GM23338 (cell line): ENCODE data around the gene CHKB. TPM values are rescaled to one million over a fixed set of nuclear protein-coding genes. Genes with fewer than 3 reads are reported as not detected.

ENCODE experiments used
- ATAC-seq: fragments of 200-7000 bp; cut with Tn5 transposase; 3 replicates; pipeline ENCODE4 v1.9.1; 2020
- DNase-seq: peaks from one replicate; pipeline ENCODE4 v3.0.0-alpha.2; 2015; ENCODE audit warnings: low spot score
- H2AFZ ChIP-seq: fragments of 200-600 bp; sonication (generic); 2 replicates; pipeline ENCODE4 v1.8.0; 2016; ENCODE audit warnings: antibody characterized with exemption, mild to moderate bottlenecking, moderate library complexity
- H3F3A ChIP-seq: fragments of 200-600 bp; sonication (generic); replicated peaks from 2 replicates; pipeline ENCODE4 v1.8.0; 2017; ENCODE audit warnings: antibody characterized with exemption, mixed run types, low read depth
- H3K27ac ChIP-seq: fragments of 200-600 bp; sonication (generic); 2 replicates; pipeline ENCODE4 v1.6.1; 2016; ENCODE audit warnings: low read depth
- H3K27me3 ChIP-seq: fragments of 200-600 bp; sonication (generic); 2 replicates; pipeline ENCODE4 v1.8.0; 2016; ENCODE audit warnings: mild to moderate bottlenecking, mixed run types, moderate library complexity; ENCODE audit not compliant: insufficient read depth
- H3K36me3 ChIP-seq: fragments of 200-600 bp; sonication (generic); 2 replicates; pipeline ENCODE4 v1.8.0; 2016; ENCODE audit warnings: mild to moderate bottlenecking; ENCODE audit not compliant: insufficient read depth
- H3K4me1 ChIP-seq: fragments of 200-600 bp; sonication (generic); 2 replicates; pipeline ENCODE4 v1.8.0; 2016; ENCODE audit warnings: mild to moderate bottlenecking, moderate library complexity; ENCODE audit not compliant: insufficient read depth
- H3K4me2 ChIP-seq: fragments of 200-600 bp; sonication (generic); 2 replicates; pipeline ENCODE4 v1.7.1; 2017; ENCODE audit warnings: mixed run types
- H3K4me3 ChIP-seq: fragments of 200-600 bp; sonication (generic); 2 replicates; pipeline ENCODE4 v1.6.1; 2016; ENCODE audit warnings: mixed run types
- H3K79me2 ChIP-seq: fragments of 200-600 bp; sonication (generic); replicated peaks from 2 replicates; pipeline ENCODE4 v1.8.0; 2017; ENCODE audit warnings: mild to moderate bottlenecking; ENCODE audit not compliant: insufficient read depth
- H3K9me2 ChIP-seq: fragments of 200-600 bp; sonication (generic); 2 replicates; pipeline ENCODE4 v1.8.0; 2017; ENCODE audit not compliant: insufficient read depth
- H4K20me1 ChIP-seq: fragments of 200-600 bp; sonication (generic); replicated peaks from 2 replicates; pipeline ENCODE4 v1.8.0; 2017; ENCODE audit warnings: mild to moderate bottlenecking; ENCODE audit not compliant: insufficient read depth
- H3K27ac Mint-ChIP-seq: 2 replicates; pipeline ENCODE4 v1.8.0; 2020; ENCODE audit warnings: inconsistent platforms, mild to moderate bottlenecking, moderate library complexity, mixed read lengths
- H3K27me3 Mint-ChIP-seq: 3 replicates; pipeline ENCODE4 v1.8.0; 2022; ENCODE audit warnings: low read depth, mild to moderate bottlenecking, moderate library complexity, mixed read lengths, inconsistent platforms; ENCODE audit not compliant: insufficient read depth, poor library complexity
- H3K36me3 Mint-ChIP-seq: 3 replicates; pipeline ENCODE4 v1.8.0; 2021; ENCODE audit warnings: low read depth, mild to moderate bottlenecking, inconsistent platforms, moderate library complexity, mixed read lengths
- H3K4me1 Mint-ChIP-seq: 3 replicates; pipeline ENCODE4 v1.8.0; 2020; ENCODE audit warnings: mild to moderate bottlenecking, inconsistent platforms, mixed read lengths
- H3K4me3 Mint-ChIP-seq: 3 replicates; pipeline ENCODE4 v1.8.0; 2021; ENCODE audit warnings: moderate library complexity, mild to moderate bottlenecking, inconsistent platforms, mixed read lengths
- H3K9me3 Mint-ChIP-seq: 3 replicates; pipeline ENCODE4 v1.8.0; 2020; ENCODE audit warnings: moderate library complexity, mild to moderate bottlenecking, inconsistent platforms, mixed read lengths
- CREB1 ChIP-seq: fragments of 250-450 bp; sonication (Bioruptor Pico); IDR thresholded peaks from 2 replicates; pipeline ENCODE4 v1.5.0; 2020; ENCODE audit warnings: low read depth, mild to moderate bottlenecking, moderate library complexity
- EZH2phosphoT487 ChIP-seq: fragments of 200-600 bp; sonication (generic); IDR thresholded peaks from one replicate; pipeline ENCODE4 v1.8.1; 2018; ENCODE audit warnings: antibody characterized with exemption; ENCODE audit not compliant: unreplicated experiment
- NANOG ChIP-seq: IDR thresholded peaks from 2 replicates; pipeline ENCODE4 v1.6.1; 2016; ENCODE audit warnings: antibody characterized with exemption, borderline replicate concordance
- STAT1 ChIP-seq: IDR thresholded peaks from one replicate; pipeline ENCODE4 v1.6.1; 2016; ENCODE audit warnings: antibody characterized with exemption; ENCODE audit not compliant: unreplicated experiment
- ZNF331 ChIP-seq: fragments of 250-450 bp; sonication (Bioruptor Pico); IDR thresholded peaks from 2 replicates; pipeline ENCODE4 v1.5.0; 2020; ENCODE audit warnings: low read depth, mild to moderate bottlenecking, moderate library complexity
- polyA plus RNA-seq: library from polyadenylated mRNA; unstranded; fragments of >200 nt; fragmentation: Nextera tagmentation; extraction: Ambion mirVana; gene quantifications from 2 replicates; pipeline ENCODE4 v1.2.1, GENCODE V29; 2016
- total RNA-seq: library from RNA; depleted of rRNA; stranded (reverse); fragments of >200 nt; shearing (Covaris generic); gene quantifications from 2 replicates; pipeline ENCODE4 v1.2.3, GENCODE V29; 2014
- TF ChIP-seq, protein P1 (sequence below): IDR thresholded peaks from one replicate; pipeline ENCODE4 v1.6.1; 2018; ENCODE audit warnings: antibody characterized with exemption; ENCODE audit not compliant: unreplicated experiment
- TF ChIP-seq, protein P2 (sequence below): IDR thresholded peaks from 2 replicates; pipeline ENCODE4 v1.6.1; 2016; ENCODE audit warnings: antibody characterized with exemption
- TF ChIP-seq, protein P3 (sequence below), 2 experiments: fragments of 200-600 bp in 1 of 2; sonication (generic) in 1 of 2; conservative IDR thresholded peaks; 2 replicates each; pipeline versions ENCODE4 v1.5.1 to v1.6.1; 2016 to 2017; ENCODE audit warnings: antibody characterized with exemption in 2 of 2, low read depth in 2 of 2, mild to moderate bottlenecking in 2 of 2, moderate library complexity in 1 of 2

CHKB gene
- total and polyA plus RNA-seq, 2 experiments from 2014 or later: 51.2 to 61.6 TPM

DNA sequence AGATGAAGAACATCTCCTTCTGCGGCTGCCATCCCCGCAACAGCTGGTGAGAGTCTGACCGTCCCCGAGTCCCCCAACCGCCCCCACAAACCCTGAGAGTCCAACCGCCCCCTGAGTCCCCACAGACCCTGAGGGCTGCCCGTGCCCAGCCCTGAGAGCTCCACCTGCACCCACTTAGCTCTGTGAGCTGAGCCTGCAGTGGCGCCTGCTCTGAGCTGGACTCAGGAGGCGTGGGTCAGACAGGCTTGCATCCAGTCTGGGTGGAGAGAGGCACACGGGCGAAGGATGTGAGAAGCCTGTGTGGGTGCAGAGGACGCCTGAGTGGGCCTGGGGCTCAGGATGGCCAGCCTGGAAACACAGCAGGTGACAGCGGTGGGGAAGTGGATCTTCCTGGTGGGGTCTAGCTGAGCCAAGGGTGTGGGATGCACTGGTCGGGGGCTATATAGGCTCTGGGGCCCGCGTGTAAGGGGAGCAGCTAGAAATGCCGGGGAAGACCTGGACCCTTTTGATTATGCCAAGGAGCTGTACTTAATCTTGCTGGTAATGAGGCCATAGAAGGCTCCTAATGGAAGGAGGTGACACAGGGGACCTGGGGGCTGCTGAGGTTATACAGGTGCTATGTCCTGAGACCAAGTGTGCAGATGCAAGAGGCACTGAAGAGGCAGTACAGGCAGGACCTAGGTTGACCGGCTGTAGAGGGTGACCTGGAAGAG is 24.5 kb upstream of the CHKB start (continued):
- TF ChIP-seq STAT1: no peak
- no peak for TF ChIP-seq NANOG
- no peak for TF ChIP-seq CREB1 (CRISPR knock-in tag)
- TF ChIP-seq ZNF331 (CRISPR knock-in tag): no peak
- TF ChIP-seq, protein P1, sequence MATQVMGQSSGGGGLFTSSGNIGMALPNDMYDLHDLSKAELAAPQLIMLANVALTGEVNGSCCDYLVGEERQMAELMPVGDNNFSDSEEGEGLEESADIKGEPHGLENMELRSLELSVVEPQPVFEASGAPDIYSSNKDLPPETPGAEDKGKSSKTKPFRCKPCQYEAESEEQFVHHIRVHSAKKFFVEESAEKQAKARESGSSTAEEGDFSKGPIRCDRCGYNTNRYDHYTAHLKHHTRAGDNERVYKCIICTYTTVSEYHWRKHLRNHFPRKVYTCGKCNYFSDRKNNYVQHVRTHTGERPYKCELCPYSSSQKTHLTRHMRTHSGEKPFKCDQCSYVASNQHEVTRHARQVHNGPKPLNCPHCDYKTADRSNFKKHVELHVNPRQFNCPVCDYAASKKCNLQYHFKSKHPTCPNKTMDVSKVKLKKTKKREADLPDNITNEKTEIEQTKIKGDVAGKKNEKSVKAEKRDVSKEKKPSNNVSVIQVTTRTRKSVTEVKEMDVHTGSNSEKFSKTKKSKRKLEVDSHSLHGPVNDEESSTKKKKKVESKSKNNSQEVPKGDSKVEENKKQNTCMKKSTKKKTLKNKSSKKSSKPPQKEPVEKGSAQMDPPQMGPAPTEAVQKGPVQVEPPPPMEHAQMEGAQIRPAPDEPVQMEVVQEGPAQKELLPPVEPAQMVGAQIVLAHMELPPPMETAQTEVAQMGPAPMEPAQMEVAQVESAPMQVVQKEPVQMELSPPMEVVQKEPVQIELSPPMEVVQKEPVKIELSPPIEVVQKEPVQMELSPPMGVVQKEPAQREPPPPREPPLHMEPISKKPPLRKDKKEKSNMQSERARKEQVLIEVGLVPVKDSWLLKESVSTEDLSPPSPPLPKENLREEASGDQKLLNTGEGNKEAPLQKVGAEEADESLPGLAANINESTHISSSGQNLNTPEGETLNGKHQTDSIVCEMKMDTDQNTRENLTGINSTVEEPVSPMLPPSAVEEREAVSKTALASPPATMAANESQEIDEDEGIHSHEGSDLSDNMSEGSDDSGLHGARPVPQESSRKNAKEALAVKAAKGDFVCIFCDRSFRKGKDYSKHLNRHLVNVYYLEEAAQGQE: no peak
- TF ChIP-seq, protein P2, sequence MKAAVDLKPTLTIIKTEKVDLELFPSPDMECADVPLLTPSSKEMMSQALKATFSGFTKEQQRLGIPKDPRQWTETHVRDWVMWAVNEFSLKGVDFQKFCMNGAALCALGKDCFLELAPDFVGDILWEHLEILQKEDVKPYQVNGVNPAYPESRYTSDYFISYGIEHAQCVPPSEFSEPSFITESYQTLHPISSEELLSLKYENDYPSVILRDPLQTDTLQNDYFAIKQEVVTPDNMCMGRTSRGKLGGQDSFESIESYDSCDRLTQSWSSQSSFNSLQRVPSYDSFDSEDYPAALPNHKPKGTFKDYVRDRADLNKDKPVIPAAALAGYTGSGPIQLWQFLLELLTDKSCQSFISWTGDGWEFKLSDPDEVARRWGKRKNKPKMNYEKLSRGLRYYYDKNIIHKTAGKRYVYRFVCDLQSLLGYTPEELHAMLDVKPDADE: no peak
- no peak for TF ChIP-seq EZH2phosphoT487

DNA sequence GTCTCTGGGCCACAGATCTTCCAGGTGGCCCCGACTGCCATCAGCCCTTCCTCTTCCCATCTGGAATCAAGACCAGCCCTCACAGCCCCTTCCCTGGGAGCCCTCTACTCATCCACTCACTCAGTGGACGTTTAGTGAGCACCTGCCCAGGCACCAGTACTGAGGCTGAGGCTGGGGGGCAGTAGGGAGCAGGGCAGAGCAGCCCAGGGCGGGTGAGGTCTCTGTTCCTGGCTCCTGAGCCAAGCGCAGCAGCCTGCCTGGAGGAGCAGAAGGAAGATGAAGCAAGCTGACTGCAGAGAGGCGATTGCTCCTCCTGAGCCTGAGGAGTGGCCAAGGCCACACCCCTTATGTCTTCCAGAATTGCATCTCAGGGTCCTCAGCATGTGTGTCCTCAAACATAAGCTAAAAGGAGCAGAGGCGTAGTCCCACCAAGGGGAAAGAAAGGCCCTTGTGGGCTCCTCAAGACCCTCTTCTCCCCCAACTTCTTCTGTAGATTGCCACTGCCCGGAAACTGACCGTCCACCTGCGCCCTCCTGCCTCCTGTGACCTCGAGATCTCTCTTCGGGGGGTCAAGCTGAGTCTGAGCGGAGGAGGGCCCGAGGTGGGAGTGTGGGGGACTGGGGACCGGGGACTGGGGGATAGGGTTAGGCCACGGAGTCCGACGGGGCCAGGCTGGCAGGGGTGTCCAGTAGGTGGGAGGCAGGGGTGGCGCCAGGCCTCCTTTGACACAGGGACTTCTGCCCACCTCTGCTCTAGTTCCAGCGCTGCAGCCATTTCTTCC is 23.7 kb upstream of the CHKB start:
- Histone ChIP-seq H4K20me1 (no peaks in the 10 kb centered on the region), H3K9me2 (no peaks in the 10 kb centered on the region), H2AFZ (no peak overlapping the region), H3F3A (no peaks in the 10 kb centered on the region), H3K4me1 (no peaks in the 10 kb centered on the region; the same call in 1 of the 2 replicates), H3K4me3 (no peak overlapping the region), H3K4me2 (no peak overlapping the region), H3K27ac (no peak overlapping the region), H3K36me3 (no peaks in the 10 kb centered on the region), H3K27me3 (peaks cover 53% of the 10 kb centered on the region), H3K79me2 (no peaks in the 10 kb centered on the region)
- peaks cover 12% of the 10 kb centered on the region for H3K4me1 Mint-ChIP-seq
- no peaks in the 10 kb centered on the region for H3K9me3 Mint-ChIP-seq
- H3K27ac Mint-ChIP-seq: no peak overlapping the region
- no peaks in the 10 kb centered on the region; the same call in 2 of the 3 replicates for H3K36me3 Mint-ChIP-seq
- H3K4me3 Mint-ChIP-seq: no peak overlapping the region
- H3K27me3 Mint-ChIP-seq: peaks cover 59% of the 10 kb centered on the region
- ATAC-seq: peak; percentile 27
- no peak for DNase-seq
- TF ChIP-seq, protein P2: no peak
- no peak for TF ChIP-seq EZH2phosphoT487
- TF ChIP-seq, protein P3, sequence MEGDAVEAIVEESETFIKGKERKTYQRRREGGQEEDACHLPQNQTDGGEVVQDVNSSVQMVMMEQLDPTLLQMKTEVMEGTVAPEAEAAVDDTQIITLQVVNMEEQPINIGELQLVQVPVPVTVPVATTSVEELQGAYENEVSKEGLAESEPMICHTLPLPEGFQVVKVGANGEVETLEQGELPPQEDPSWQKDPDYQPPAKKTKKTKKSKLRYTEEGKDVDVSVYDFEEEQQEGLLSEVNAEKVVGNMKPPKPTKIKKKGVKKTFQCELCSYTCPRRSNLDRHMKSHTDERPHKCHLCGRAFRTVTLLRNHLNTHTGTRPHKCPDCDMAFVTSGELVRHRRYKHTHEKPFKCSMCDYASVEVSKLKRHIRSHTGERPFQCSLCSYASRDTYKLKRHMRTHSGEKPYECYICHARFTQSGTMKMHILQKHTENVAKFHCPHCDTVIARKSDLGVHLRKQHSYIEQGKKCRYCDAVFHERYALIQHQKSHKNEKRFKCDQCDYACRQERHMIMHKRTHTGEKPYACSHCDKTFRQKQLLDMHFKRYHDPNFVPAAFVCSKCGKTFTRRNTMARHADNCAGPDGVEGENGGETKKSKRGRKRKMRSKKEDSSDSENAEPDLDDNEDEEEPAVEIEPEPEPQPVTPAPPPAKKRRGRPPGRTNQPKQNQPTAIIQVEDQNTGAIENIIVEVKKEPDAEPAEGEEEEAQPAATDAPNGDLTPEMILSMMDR (conservative IDR thresholded peaks at IDR 0.05; ENCODE audit: low read depth in 2 of 2): peak; percentile 10 to 25; a peak in 1 of 4 replicates
